K562 (cell line): Measurements from ENCODE around the gene RTL1. TPM values are rescaled to one million over a fixed set of nuclear protein-coding genes. Genes with fewer than 3 reads are reported as not detected.
A peak's percentile ranks its signal among the peaks of the same experiment; 100 is the strongest.

Source experiments
- CBFA2T2 ChIP-seq: fragments of 450-650 bp; conservative IDR thresholded peaks from 2 replicates; pipeline ENCODE4 v1.6.1; 2017; ENCODE audit warnings: mild to moderate bottlenecking
- CEBPB ChIP-seq: fragments of 450-650 bp; IDR thresholded peaks from 2 replicates; pipeline ENCODE4 v1.6.1; 2016; ENCODE audit warnings: missing genetic modification characterization, missing compliant biosample characterization
- CTBP1 ChIP-seq: fragments of 450-650 bp; IDR thresholded peaks from 2 replicates; pipeline ENCODE4 v1.6.1; 2016; ENCODE audit warnings: borderline replicate concordance
- ELF2 ChIP-seq: fragments of 250-450 bp; sonication (Bioruptor Pico); IDR thresholded peaks from 2 replicates; pipeline ENCODE4 v1.5.0; 2021; ENCODE audit warnings: mild to moderate bottlenecking
- HNRNPH1 ChIP-seq: fragments of 200-400 bp; formaldehyde crosslinking; optimal IDR thresholded peaks from 2 replicates; pipeline ENCODE3; 2017; ENCODE audit warnings: low read depth, mild to moderate bottlenecking, low read length, moderate library complexity
- HSF4 ChIP-seq: fragments of 250-450 bp; sonication (Bioruptor Pico); IDR thresholded peaks from 2 replicates; pipeline ENCODE4 v2.1.2; 2022; ENCODE audit warnings: mild to moderate bottlenecking, moderate library complexity, borderline replicate concordance
- RNF219 ChIP-seq: fragments of 250-450 bp; sonication (Bioruptor Pico); IDR thresholded peaks from 2 replicates; pipeline ENCODE4 v1.5.0; 2022; ENCODE audit warnings: mild to moderate bottlenecking
- SRSF7 ChIP-seq: fragments of 200-400 bp; formaldehyde crosslinking; optimal IDR thresholded peaks from 2 replicates; pipeline ENCODE3; 2017; ENCODE audit warnings: mild to moderate bottlenecking, low read depth, low read length
- TAF15 ChIP-seq: fragments of 200-400 bp; formaldehyde crosslinking; IDR thresholded peaks from 2 replicates; pipeline ENCODE4 v1.6.1; 2017; ENCODE audit warnings: mild to moderate bottlenecking, low read depth, low read length, moderate library complexity
- TEAD2 ChIP-seq: fragments of 450-650 bp; IDR thresholded peaks from 2 replicates; pipeline ENCODE4 v1.6.1; 2016; ENCODE audit warnings: missing genetic modification characterization, control low read depth, missing compliant biosample characterization
- TSHZ1 ChIP-seq: fragments of 250-450 bp; sonication (Bioruptor Pico); IDR thresholded peaks from 2 replicates; pipeline ENCODE4 v1.4.0; 2020; ENCODE audit warnings: mild to moderate bottlenecking, moderate library complexity
- ZFP36 ChIP-seq: fragments of 150-350 bp; IDR thresholded peaks from 2 replicates; pipeline ENCODE4 v1.6.1; 2018; ENCODE audit warnings: low read length, low read depth; ENCODE audit not compliant: partially characterized antibody
- ZKSCAN1 ChIP-seq: fragments of 150-350 bp; IDR thresholded peaks from 2 replicates; pipeline ENCODE4 v1.6.1; 2016; ENCODE audit warnings: low read depth, low read length
- ZNF212 ChIP-seq: fragments of 450-650 bp; formaldehyde crosslinking; IDR thresholded peaks from 2 replicates; pipeline ENCODE4 v1.4.0; 2020; ENCODE audit warnings: mild to moderate bottlenecking
- ZNF408 ChIP-seq: fragments of 250-450 bp; sonication (Bioruptor Pico); IDR thresholded peaks from 2 replicates; pipeline ENCODE4 v1.4.0; 2020; ENCODE audit warnings: low read depth, mild to moderate bottlenecking, moderate library complexity
- polyA plus RNA-seq, 8 experiments: library from polyadenylated mRNA; depleted of rRNA in 4 of 8; stranded (reverse) in 5 of 8; unstranded in 3 of 8; fragments of >200 nt; fragmentation: Nextera tagmentation in 2 of 8; fragmentation: Illumina TruSeq in 1 of 8; extraction: Ambion mirVana in 2 of 8; extraction: Trizol in 1 of 8; gene quantifications; 2 replicates each; pipeline versions ENCODE4 v1.2.1 to v1.2.3, GENCODE V29; 2011 to 2014; ENCODE audit warnings: inconsistent platforms in 1 of 8, missing spikeins in 1 of 8
- total RNA-seq, 7 experiments: library from RNA; depleted of rRNA in 6 of 7; stranded (reverse); fragments of >200 nt in 6 of 7; fragmentation: Illumina TruSeq in 2 of 7; extraction: Trizol in 2 of 7; gene quantifications; 2 replicates each; pipeline versions ENCODE4 v1.2.1 to v1.2.3, GENCODE V29; 2011 to 2021; ENCODE audit warnings: low replicate concordance in 1 of 7
- TF ChIP-seq, protein P1 (sequence below): fragments of 250-450 bp; sonication (Bioruptor Pico); IDR thresholded peaks from 2 replicates; pipeline ENCODE4 v1.5.0; 2021; ENCODE audit warnings: mild to moderate bottlenecking, borderline replicate concordance
- TF ChIP-seq, protein P2 (sequence below), 2 experiments: fragments of 200-800 bp in 1 of 2; sonication (Bioruptor generic) in 1 of 2; sonication (generic) in 1 of 2; formaldehyde crosslinking in 1 of 2; IDR thresholded peaks in 1 of 2; conservative IDR thresholded peaks in 1 of 2; 2 replicates each; pipeline versions ENCODE4 v1.5.0 to v1.6.1; 2016 to 2020; ENCODE audit warnings: missing compliant biosample characterization in 1 of 2, missing genetic modification characterization in 1 of 2, missing genetic modification reagents in 1 of 2

The RTL1 gene
- total and polyA plus RNA-seq, 9 of the 15 experiments (the other 6 are each of a cell fraction or from before 2014, with no cell fraction given) = not detected

DNA sequence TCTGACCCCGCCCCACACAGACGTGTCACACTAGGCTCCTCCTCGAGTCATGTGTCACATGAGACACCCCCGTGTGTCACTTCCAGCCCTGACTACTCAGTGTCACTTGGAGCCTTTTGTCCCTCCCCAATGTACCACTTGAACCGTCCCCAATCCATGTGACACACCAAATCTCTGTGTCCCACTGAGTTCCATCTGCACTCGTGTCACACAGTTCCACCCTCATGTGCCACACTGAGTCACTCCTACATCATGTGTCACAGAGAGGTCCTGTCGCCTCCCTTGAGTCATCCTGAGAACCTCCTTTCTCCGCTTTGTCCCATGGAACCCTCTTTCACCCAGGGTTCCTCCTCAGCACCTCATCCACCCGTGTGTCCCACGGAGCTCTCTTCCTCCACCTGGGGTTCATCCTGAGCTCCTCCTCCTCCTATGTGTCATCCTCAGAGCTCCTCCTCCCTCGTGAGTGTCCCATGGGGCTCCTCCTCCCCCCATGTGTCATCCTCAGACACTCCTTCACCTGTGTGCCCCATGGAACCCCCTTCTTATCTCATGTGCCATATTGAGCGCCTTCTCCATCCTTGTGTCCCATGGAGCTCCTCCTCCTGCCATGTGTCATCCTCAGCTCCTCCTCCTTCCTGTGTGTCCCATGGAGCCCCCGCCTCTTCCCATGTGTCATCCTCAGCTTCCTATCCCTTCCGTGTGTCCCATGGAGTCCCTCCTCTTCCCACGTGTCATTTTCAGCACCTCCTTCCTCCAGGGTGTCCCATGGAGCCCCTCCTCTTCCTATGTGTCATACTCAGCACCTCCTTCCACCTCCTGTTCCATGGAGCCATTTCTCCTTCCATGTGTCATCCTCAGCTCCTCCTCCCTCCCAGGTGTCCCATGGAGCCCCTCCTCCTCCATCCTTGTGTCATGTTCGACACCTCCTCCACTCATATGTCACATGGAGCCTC lies 32.0 kb downstream of the RTL1 start (continued):
- TF ChIP-seq, protein P1, sequence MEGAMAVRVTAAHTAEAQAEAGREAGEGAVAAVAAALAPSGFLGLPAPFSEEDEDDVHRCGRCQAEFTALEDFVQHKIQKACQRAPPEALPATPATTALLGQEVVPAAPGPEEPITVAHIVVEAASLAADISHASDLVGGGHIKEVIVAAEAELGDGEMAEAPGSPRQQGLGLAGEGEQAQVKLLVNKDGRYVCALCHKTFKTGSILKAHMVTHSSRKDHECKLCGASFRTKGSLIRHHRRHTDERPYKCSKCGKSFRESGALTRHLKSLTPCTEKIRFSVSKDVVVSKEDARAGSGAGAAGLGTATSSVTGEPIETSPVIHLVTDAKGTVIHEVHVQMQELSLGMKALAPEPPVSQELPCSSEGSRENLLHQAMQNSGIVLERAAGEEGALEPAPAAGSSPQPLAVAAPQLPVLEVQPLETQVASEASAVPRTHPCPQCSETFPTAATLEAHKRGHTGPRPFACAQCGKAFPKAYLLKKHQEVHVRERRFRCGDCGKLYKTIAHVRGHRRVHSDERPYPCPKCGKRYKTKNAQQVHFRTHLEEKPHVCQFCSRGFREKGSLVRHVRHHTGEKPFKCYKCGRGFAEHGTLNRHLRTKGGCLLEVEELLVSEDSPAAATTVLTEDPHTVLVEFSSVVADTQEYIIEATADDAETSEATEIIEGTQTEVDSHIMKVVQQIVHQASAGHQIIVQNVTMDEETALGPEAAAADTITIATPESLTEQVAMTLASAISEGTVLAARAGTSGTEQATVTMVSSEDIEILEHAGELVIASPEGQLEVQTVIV (CRISPR knock-in tag) = no peak
- TF ChIP-seq TAF15 (no peak), HNRNPH1 (no peak), CTBP1 (peak; percentile 92), ZKSCAN1 (no peak), ZNF212 (CRISPR knock-in tag) (no peak), TSHZ1 (CRISPR knock-in tag) (no peak), ZNF408 (CRISPR knock-in tag) (no peak), CEBPB (no peak), HSF4 (no peak), RNF219 (no peak), CBFA2T2 (peak; percentile 81), ELF2 (no peak), SRSF7 (no peak), ZFP36 (no peak), TEAD2 (tag) (no peak)
- TF ChIP-seq, protein P2, sequence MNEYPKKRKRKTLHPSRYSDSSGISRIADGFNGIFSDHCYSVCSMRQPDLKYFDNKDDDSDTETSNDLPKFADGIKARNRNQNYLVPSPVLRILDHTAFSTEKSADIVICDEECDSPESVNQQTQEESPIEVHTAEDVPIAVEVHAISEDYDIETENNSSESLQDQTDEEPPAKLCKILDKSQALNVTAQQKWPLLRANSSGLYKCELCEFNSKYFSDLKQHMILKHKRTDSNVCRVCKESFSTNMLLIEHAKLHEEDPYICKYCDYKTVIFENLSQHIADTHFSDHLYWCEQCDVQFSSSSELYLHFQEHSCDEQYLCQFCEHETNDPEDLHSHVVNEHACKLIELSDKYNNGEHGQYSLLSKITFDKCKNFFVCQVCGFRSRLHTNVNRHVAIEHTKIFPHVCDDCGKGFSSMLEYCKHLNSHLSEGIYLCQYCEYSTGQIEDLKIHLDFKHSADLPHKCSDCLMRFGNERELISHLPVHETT (CRISPR knock-in tag; conservative IDR thresholded peaks at IDR 0.05 in 1 of 2, IDR thresholded peaks at IDR 0.05 in 1 of 2) = no peak
